Rectal smooth muscle tissue (tissue), 1 donor: Measurements from ENCODE around the gene ZNF785.
"Not testable (repeated sequence)": the region's sequence is repeated elsewhere in the genome, so short reads cannot be mapped to it uniquely, and the experiment has no call there.

ENCODE experiments used
- H3K27ac ChIP-seq: one replicate; pipeline ENCODE4 v1.7.0; 2013; ENCODE audit warnings: low read depth, low read length, inconsistent platforms
- H3K27me3 ChIP-seq: one replicate; pipeline ENCODE4 v1.7.0; 2013; ENCODE audit warnings: low read length; ENCODE audit not compliant: control insufficient read depth, insufficient read depth
- H3K36me3 ChIP-seq: one replicate; pipeline ENCODE4 v1.7.0; 2013; ENCODE audit warnings: low read length; ENCODE audit not compliant: control insufficient read depth, insufficient read depth
- H3K4me1 ChIP-seq: one replicate; pipeline ENCODE4 v1.7.0; 2013; ENCODE audit warnings: low read length; ENCODE audit not compliant: control insufficient read depth, insufficient read depth
- H3K4me3 ChIP-seq: one replicate; pipeline ENCODE4 v1.7.0; 2013; ENCODE audit warnings: low read length
- H3K9ac ChIP-seq: one replicate; pipeline ENCODE4 v1.7.0; 2013; ENCODE audit warnings: low read length

ZNF785 gene

GRCh38 chr16:30539986-30540526 lies 45.4 kb downstream of the ZNF785 start:
- not testable (repeated sequence) for H3K27ac ChIP-seq, H3K27me3 ChIP-seq, H3K36me3 ChIP-seq, H3K4me1 ChIP-seq, H3K4me3 ChIP-seq, H3K9ac ChIP-seq

DNA sequence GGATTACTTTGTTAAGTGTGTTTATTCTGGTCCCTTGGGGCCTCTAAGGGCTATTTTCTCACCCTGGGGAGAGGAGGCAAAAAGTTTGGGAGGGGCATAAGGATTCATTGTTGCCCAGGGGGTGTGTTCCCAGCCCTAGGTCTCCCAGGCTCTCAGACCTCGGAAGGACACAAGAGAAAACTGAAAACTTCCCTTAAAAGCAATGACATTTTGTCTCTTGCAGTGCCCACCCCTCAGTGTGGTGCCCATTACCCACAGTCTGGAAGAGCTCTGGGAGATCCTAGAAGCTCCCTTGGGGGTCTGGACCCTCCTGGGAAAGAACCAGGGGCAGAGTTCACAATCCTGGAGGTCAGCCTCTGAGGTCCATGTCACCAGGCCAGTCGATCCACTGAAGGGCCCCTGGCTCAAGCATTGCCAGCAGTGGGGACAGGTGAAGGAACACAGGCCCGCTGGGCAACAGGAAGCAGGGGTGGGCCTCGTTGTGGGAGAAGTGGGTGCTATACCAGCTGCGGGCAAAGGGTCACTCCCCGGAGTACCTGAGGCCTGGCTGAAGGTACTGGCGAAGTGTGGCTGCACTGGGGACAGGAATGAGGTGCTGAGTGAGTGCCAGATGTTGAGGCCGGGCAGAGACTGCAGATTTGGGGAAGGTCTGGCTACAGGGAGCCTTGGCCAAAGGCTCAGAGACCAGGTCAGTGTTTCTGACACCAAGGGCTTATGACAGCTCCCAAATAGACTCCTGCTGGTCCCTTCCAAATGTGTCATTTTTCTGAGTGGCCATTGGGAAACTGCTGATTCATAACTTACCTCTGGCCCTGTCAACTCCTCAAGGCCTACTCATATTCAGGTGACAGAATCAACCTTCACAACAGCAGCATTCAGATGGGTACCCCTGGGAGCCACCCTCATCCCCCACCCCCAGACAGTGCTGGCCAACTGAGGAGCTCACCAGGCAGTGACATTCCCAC lies 46.2 kb downstream of the ZNF785 start:
- Histone ChIP-seq H3K4me1 (no peaks in the 10 kb centered on the region), H3K9ac (no peak overlapping the region), H3K27me3 (no peaks in the 10 kb centered on the region), H3K36me3 (no peaks in the 10 kb centered on the region), H3K4me3 (no peak overlapping the region), H3K27ac (no peak overlapping the region)

GRCh38 chr16:30536391-30537024 lies 49.0 kb downstream of the ZNF785 start:
- H3K4me1 ChIP-seq, H3K36me3 ChIP-seq, H3K27me3 ChIP-seq, H3K4me3 ChIP-seq, H3K9ac ChIP-seq, H3K27ac ChIP-seq: not testable (repeated sequence)

DNA sequence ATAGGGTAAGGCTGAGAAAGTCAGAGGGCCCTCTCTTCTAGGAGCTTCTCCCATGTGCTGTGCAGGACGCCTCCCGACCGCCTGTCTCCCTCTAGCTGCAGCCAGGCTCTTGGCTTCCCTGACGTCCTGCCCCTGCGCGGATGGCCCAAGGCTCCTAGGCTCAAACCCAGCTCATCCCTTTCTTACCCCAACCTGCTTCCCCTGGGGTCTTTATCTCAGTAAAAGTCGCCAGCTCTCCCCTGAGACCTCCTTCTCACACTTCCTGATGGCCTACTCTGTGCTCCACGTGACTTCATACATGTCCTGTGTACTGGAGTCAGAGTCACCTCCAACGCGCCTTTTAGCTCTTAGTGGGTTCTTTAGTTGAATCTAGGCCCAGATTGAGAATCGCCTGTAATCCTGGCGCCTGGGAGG lies 49.7 kb downstream of the ZNF785 start:
- H3K9ac ChIP-seq = no peak overlapping the region
- H3K27ac ChIP-seq = peak overlapping the region; percentile 92
- no peaks in the 10 kb centered on the region for H3K27me3 ChIP-seq
- H3K4me1 ChIP-seq = peaks cover 4% of the 10 kb centered on the region
- peaks cover 1% of the 10 kb centered on the region for H3K36me3 ChIP-seq
- H3K4me3 ChIP-seq = peak overlapping the region; percentile 80

GRCh38 chr16:30535106-30535776 lies 50.3 kb downstream of the ZNF785 start:
- Histone ChIP-seq H3K4me1 (peaks cover 4% of the 10 kb centered on the region), H3K4me3 (peak overlapping the region; percentile 80), H3K36me3 (peaks cover 4% of the 10 kb centered on the region), H3K27me3 (no peaks in the 10 kb centered on the region), H3K9ac (peak overlapping the region; percentile 69), H3K27ac (peak overlapping the region; percentile 92)

DNA sequence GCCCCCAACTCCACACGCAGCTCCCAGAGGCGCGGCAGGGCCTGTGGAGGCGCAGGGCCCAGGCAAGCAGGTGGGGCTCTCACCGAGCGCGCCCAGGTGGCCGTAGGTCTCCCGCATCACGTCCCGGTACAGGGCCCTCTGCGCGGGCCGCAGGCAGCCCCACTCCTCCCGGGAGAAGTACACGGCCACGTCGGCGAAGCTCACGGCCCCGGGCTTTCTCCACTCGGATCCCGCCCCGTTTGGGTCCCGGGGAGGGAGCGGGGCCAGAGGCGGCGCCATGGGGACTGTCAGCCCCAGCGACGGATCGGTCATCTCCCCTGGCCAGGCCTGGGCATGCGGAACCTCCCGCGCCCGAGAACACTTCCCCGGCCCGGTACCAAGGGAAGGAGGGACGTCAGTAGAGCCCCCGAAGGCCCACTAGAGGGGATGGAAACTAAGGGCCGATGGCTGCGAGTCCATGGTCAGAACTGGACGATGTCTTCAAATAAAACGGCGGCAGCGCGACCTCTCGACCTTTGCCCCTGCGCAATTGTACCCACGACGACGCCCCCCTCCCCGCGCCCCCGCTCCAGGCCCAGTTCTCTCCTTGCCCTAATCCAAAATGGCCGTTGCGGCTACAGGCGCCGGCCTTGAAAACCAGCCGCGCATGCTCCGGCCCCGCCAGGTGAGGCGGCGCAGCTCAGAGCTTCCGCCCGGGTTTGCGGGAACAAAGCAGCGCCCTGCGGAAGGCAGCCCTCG lies 51.0 kb downstream of the ZNF785 start, which contains the start of gene ZNF747:
Gene ZNF747 (minus strand): TSS at position 491 of the 738 bp plus-strand sequence. CDS start 179 bp downstream, at position 312.
- H3K27me3 ChIP-seq = no peaks in the 10 kb centered on the region
- H3K9ac ChIP-seq = peak within 1 kb of the TSS; percentile 92
- peak within 1 kb of the TSS; percentile 92 for H3K27ac ChIP-seq
- peaks cover 4% of the 10 kb centered on the region for H3K36me3 ChIP-seq
- peak within 1 kb of the TSS; percentile 80 for H3K4me3 ChIP-seq
- H3K4me1 ChIP-seq = peaks cover 4% of the 10 kb centered on the region

DNA sequence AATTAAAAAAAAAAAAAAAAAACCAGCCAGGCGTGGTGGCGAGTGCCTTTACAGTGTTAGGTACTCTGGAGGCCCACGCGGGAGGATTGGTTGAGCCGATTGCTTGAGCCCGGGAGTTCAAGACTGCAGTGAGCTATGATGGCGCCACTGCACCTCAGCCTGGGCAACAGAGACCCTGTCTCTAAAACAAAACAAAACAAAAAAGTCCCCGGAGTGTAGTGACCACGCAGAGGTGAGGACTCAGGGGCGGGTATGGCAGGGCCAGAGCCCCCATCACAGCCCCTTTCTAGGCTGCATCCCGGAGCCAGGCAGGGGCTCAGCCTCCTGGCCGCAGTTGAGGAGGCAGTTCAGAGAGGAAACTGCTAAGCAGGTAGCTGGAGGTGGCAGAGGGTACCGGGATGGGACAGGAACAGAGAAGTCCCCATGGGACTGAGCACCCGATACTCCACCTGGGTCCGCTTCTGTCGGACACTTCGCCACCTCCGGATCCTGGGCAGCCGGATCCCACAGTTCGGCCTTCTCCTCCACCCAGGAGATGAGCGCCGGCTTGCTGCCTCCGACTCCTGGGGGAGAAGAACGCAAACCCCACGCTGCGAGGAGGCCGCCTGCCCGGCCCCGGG lies 51.6 kb downstream of the ZNF785 start:
- H3K27me3 ChIP-seq = no peaks in the 10 kb centered on the region
- H3K27ac ChIP-seq = peak overlapping the region; percentile 92
- H3K9ac ChIP-seq = peak overlapping the region; percentile 92
- H3K36me3 ChIP-seq = peaks cover 4% of the 10 kb centered on the region
- H3K4me1 ChIP-seq = peaks cover 4% of the 10 kb centered on the region
- H3K4me3 ChIP-seq = peak overlapping the region; percentile 80

DNA sequence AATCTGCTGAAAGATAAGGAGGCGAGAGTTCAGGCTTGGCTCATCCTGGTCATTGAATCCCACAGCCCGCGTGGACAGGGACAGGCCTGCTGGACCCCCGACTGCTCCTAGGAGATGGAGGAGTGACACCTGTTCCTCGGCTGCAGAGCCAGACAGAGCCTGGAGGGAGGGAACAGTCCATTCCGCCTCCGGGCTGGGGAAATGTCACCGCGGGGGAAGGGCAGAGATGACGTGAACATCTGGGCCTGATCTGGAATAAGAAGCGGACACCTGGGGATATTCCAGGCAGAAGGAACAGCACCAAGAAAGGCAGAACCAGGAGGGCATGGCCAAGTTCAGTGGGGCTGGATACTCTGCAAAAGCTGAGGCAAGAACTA lies 52.4 kb downstream of the ZNF785 start:
- Histone ChIP-seq H3K9ac (no peak overlapping the region), H3K36me3 (peaks cover 4% of the 10 kb centered on the region), H3K4me3 (peak overlapping the region; percentile 80), H3K27me3 (no peaks in the 10 kb centered on the region), H3K4me1 (peaks cover 4% of the 10 kb centered on the region), H3K27ac (no peak overlapping the region)

DNA sequence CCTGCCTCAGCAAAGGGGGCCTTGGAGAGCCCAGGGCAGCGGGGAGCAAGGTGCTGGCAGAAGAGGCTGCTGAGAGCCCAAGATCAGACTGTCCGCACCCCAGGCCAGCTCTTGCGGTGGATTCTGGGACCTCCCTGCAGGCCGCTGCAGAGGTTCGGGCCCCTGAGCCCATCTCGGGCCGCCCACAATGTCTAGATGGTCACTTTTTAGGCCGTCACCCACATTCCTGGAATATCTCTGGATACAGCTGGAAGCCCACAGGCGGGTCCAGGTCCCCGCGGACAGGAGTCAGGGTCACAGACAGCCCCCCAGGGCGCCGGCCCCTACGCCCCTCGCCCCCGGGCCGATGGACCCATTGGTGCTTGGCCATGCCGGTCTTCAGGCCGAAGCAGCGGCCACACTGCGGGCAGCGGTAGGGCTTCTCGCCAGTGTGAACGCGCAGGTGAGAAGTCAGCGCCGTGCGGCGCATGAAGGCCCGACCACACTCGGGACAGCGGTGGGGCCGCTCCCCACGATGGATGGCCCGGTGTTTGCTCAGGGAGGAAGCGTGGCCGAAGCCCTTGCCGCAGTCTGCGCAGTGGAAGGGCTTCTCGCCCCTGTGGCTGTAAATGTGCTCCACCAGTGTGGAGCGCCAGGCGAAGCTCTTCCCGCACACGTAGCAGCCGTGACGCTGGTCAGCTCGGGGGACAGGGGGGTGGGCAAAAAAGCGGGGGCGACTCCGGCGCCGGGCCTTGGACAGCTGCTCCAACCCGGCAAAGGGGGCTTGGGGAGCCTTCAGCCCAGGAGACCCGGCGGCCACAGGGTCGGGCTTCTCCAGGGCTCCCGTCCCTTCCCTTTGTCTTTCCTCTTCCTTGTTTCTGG lies 53.0 kb downstream of the ZNF785 start:
- H3K4me3 ChIP-seq = no peak overlapping the region
- H3K4me1 ChIP-seq = peaks cover 9% of the 10 kb centered on the region
- H3K27me3 ChIP-seq = no peaks in the 10 kb centered on the region
- H3K36me3 ChIP-seq = peaks cover 4% of the 10 kb centered on the region
- H3K9ac ChIP-seq = no peak overlapping the region
- H3K27ac ChIP-seq = no peak overlapping the region
